Effector memory CD8-positive, alpha-beta T cell (primary cell): ENCODE measurements around the gene C20orf204.
A peak's percentile ranks its signal among the peaks of the same experiment; 100 is the strongest.

Source experiments
- ATAC-seq: fragments of 150-1000 bp; cut with Tn5 transposase; replicated peaks from 2 replicates; pipeline ENCODE4 v1.10.0; 2021; ENCODE audit warnings: mild to moderate bottlenecking, moderate library complexity
- DNase-seq, 3 experiments: peaks; one replicate each; pipeline ENCODE4 v3.0.0; 2021
- H3K27ac Mint-ChIP-seq, 2 donors: one replicate each; pipeline ENCODE4 v1.8.0; 2022; ENCODE audit warnings: mild to moderate bottlenecking in 2 of 2, mixed read lengths in 2 of 2, moderate library complexity in 2 of 2
- H3K27me3 Mint-ChIP-seq, 2 donors: one replicate each; pipeline ENCODE4 v1.8.0; 2022; ENCODE audit warnings: mixed read lengths in 2 of 2
- H3K36me3 Mint-ChIP-seq: one replicate; pipeline ENCODE4 v1.8.0; 2022; ENCODE audit warnings: mild to moderate bottlenecking, moderate library complexity, mixed read lengths; ENCODE audit not compliant: insufficient read depth
- H3K4me1 Mint-ChIP-seq, 2 donors: one replicate each; pipeline ENCODE4 v1.8.0; 2022; ENCODE audit warnings: low read depth in 2 of 2, mixed read lengths in 2 of 2
- H3K4me3 Mint-ChIP-seq, 2 donors: one replicate each; pipeline ENCODE4 v1.8.0; 2022; ENCODE audit warnings: mild to moderate bottlenecking in 2 of 2, mixed read lengths in 2 of 2, moderate library complexity in 2 of 2
- H3K9me3 Mint-ChIP-seq, 2 donors: one replicate each; pipeline ENCODE4 v1.8.0; 2022; ENCODE audit warnings: mixed read lengths in 2 of 2

The C20orf204 gene

GRCh38 chr20:64032706-64033624, 3.0 kb upstream of the C20orf204 start:
- no peak overlapping the region for H3K4me3 Mint-ChIP-seq
- H3K9me3 Mint-ChIP-seq: no peaks in the 10 kb centered on the region
- DNase-seq (no peak), ATAC-seq (no peak)
- peaks cover 25 to 28% of the 10 kb centered on the region in 2 donors for H3K4me1 Mint-ChIP-seq
- H3K36me3 Mint-ChIP-seq: peaks cover 75% of the 10 kb centered on the region
- H3K27ac Mint-ChIP-seq: peak overlapping the region; percentile 81 to 83
- H3K27me3 Mint-ChIP-seq: no peaks in the 10 kb centered on the region

- peaks cover 66% of the 10 kb centered on the region for H3K36me3 Mint-ChIP-seq
- no peaks in the 10 kb centered on the region for H3K27me3 Mint-ChIP-seq
- H3K4me3 Mint-ChIP-seq: peak overlapping the region; percentile 64 to 74
- peaks cover 25 to 28% of the 10 kb centered on the region in 2 donors for H3K4me1 Mint-ChIP-seq
- H3K9me3 Mint-ChIP-seq: no peaks in the 10 kb centered on the region
- peak overlapping the region; percentile 81 to 82 for H3K27ac Mint-ChIP-seq
- DNase-seq (no peak), ATAC-seq (no peak)
Observed at GRCh38 chr20:64033981-64034493, 1.9 kb upstream of the C20orf204 start.

- H3K27me3 Mint-ChIP-seq: no peaks in the 10 kb centered on the region
- DNase-seq (peak in 2 of 3 experiments; percentile 33 to 36), ATAC-seq (peak; percentile 54)
- no peaks in the 10 kb centered on the region for H3K9me3 Mint-ChIP-seq
- H3K36me3 Mint-ChIP-seq: peaks cover 53% of the 10 kb centered on the region
- H3K4me1 Mint-ChIP-seq: peaks cover 28 to 34% of the 10 kb centered on the region in 2 donors
- H3K4me3 Mint-ChIP-seq: peak overlapping the region; percentile 64 to 74
- peak overlapping the region; percentile 81 to 85 for H3K27ac Mint-ChIP-seq
Observed at GRCh38 chr20:64035066-64035932, 683 bp upstream of the C20orf204 start.

GRCh38 chr20:64036346-64037198, 590 bp downstream of the C20orf204 start:
- no peak for ATAC-seq
- peak overlapping the region; percentile 69 to 74 for H3K4me3 Mint-ChIP-seq

GRCh38 chr20:64037199-64037497, 1.2 kb downstream of the C20orf204 start:
- DNase-seq (no peak), ATAC-seq (no peak)
- Mint-ChIP-seq H3K4me3 (peak overlapping the region; percentile 69 to 75), H3K4me1 (peaks cover 28 to 34% of the 10 kb centered on the region in 2 donors), H3K27me3 (no peaks in the 10 kb centered on the region), H3K36me3 (peaks cover 35% of the 10 kb centered on the region), H3K9me3 (no peaks in the 10 kb centered on the region), H3K27ac (peak overlapping the region; percentile 81 to 85)

More at GRCh38 chr20:64036346-64037198, 590 bp downstream of the C20orf204 start:
- no peaks in the 10 kb centered on the region for H3K9me3 Mint-ChIP-seq
- peak overlapping the region; percentile 81 to 85 for H3K27ac Mint-ChIP-seq
- H3K4me1 Mint-ChIP-seq: peaks cover 28 to 34% of the 10 kb centered on the region in 2 donors
- no peaks in the 10 kb centered on the region for H3K27me3 Mint-ChIP-seq
- H3K36me3 Mint-ChIP-seq: peaks cover 41% of the 10 kb centered on the region
- DNase-seq: no peak

- H3K36me3 Mint-ChIP-seq: peaks cover 30% of the 10 kb centered on the region
- ATAC-seq (no peak), DNase-seq (no peak)
Observed at GRCh38 chr20:64037498-64038213, 1.7 kb downstream of the C20orf204 start.

GRCh38 chr20:64038224-64038564, 2.2 kb downstream of the C20orf204 start:
- Mint-ChIP-seq H3K9me3 (no peaks in the 10 kb centered on the region), H3K27ac (no peak overlapping the region), H3K36me3 (peaks cover 24% of the 10 kb centered on the region), H3K27me3 (no peaks in the 10 kb centered on the region), H3K4me1 (peaks cover 23 to 34% of the 10 kb centered on the region in 2 donors), H3K4me3 (peak overlapping the region; percentile 69 to 75)
- DNase-seq (no peak), ATAC-seq (peak; percentile 14)

More at GRCh38 chr20:64037498-64038213, 1.7 kb downstream of the C20orf204 start:
- H3K27me3 Mint-ChIP-seq: no peaks in the 10 kb centered on the region
- peaks cover 25 to 34% of the 10 kb centered on the region in 2 donors for H3K4me1 Mint-ChIP-seq
- H3K27ac Mint-ChIP-seq: peak overlapping the region in 1 of 2 donors; percentile 85
- H3K9me3 Mint-ChIP-seq: no peaks in the 10 kb centered on the region
- peak overlapping the region; percentile 69 to 75 for H3K4me3 Mint-ChIP-seq

GRCh38 chr20:64038565-64039292, 2.7 kb downstream of the C20orf204 start:
- peak; percentile 62 to 76 (median 75) for DNase-seq
- Mint-ChIP-seq H3K36me3 (peaks cover 19% of the 10 kb centered on the region), H3K27ac (no peak overlapping the region), H3K9me3 (no peaks in the 10 kb centered on the region), H3K4me3 (peak overlapping the region; percentile 69 to 75), H3K27me3 (no peaks in the 10 kb centered on the region), H3K4me1 (peaks cover 23 to 38% of the 10 kb centered on the region in 2 donors)
- peak; percentile 74 for ATAC-seq

GRCh38 chr20:64039293-64040160, 3.5 kb downstream of the C20orf204 start:
- Mint-ChIP-seq H3K27me3 (peaks cover 0 to 4% of the 10 kb centered on the region in 2 donors), H3K36me3 (peaks cover 17% of the 10 kb centered on the region), H3K27ac (no peak overlapping the region), H3K9me3 (no peaks in the 10 kb centered on the region), H3K4me1 (peaks cover 20 to 36% of the 10 kb centered on the region in 2 donors), H3K4me3 (peak overlapping the region; percentile 69 to 75)
- DNase-seq (no peak), ATAC-seq (no peak)

- Mint-ChIP-seq H3K9me3 (no peaks in the 10 kb centered on the region), H3K27me3 (peaks cover 0 to 13% of the 10 kb centered on the region in 2 donors), H3K27ac (no peak overlapping the region), H3K4me3 (peak overlapping the region; percentile 69 to 78), H3K36me3 (peaks cover 10% of the 10 kb centered on the region), H3K4me1 (peaks cover 15 to 30% of the 10 kb centered on the region in 2 donors)
- ATAC-seq: no peak
- no peak for DNase-seq
Observed at GRCh38 chr20:64040231-64041039, 4.5 kb downstream of the C20orf204 start.
